ENCODE data around the gene NEK10. TPM values are rescaled to one million over a fixed set of nuclear protein-coding genes. Genes with fewer than 3 reads are reported as not detected.

The NEK10 gene
- total and polyA plus RNA-seq, 4 donors = 3.5 to 60.3 (median 12.8) TPM

- Histone ChIP-seq H3K36me3 (ENCODE audit: control insufficient read depth in 4 of 4, insufficient read depth in 4 of 4, low read length in 4 of 4) (no peaks in the 10 kb centered on the region), H3K4me3 (no peak overlapping the region), H3K9me3 (ENCODE audit: control insufficient read depth in 4 of 4, insufficient read depth in 3 of 4, low read length in 3 of 4) (no peaks in the 10 kb centered on the region), H3K9ac (ENCODE audit: insufficient read depth in 1 of 2, low read length in 2 of 2) (no peak overlapping the region), H3K27me3 (ENCODE audit: control insufficient read depth in 3 of 3, insufficient read depth in 3 of 3, low read length in 2 of 3) (no peaks in the 10 kb centered on the region), H3K4me1 (ENCODE audit: control insufficient read depth in 5 of 5, insufficient read depth in 5 of 5, low read length in 5 of 5) (peaks cover 0 to 9% (median 0%) of the 10 kb centered on the region in 5 donors), H3K27ac (ENCODE audit: low read depth in 1 of 2, low read length in 1 of 2) (no peak overlapping the region)
- WGBS, 2 donors = 93 to 94% methylated on average over 3 of the region's 3 CpGs
- DNase-seq (no peak), ATAC-seq (ENCODE audit: insufficient read depth, low FRiP score) (no peak)
- no peak for TF ChIP-seq CTCF (IDR thresholded peaks at IDR 0.05; ENCODE audit: control extremely low read depth, extremely low read depth)
Observed at GRCh38 chr3:27344192-27344591, 25.0 kb downstream of the NEK10 start.

- no peak for ATAC-seq (ENCODE audit: insufficient read depth, low FRiP score)
- Histone ChIP-seq H3K36me3 (ENCODE audit: control insufficient read depth in 4 of 4, insufficient read depth in 4 of 4, low read length in 4 of 4) (no peaks in the 10 kb centered on the region), H3K9me3 (ENCODE audit: control insufficient read depth in 4 of 4, insufficient read depth in 3 of 4, low read length in 3 of 4) (no peaks in the 10 kb centered on the region), H3K4me1 (ENCODE audit: control insufficient read depth in 5 of 5, insufficient read depth in 5 of 5, low read length in 5 of 5) (peaks cover 0 to 9% (median 0%) of the 10 kb centered on the region in 5 donors), H3K27me3 (ENCODE audit: control insufficient read depth in 3 of 3, insufficient read depth in 3 of 3, low read length in 2 of 3) (no peaks in the 10 kb centered on the region), H3K9ac (ENCODE audit: insufficient read depth in 1 of 2, low read length in 2 of 2) (no peak overlapping the region), H3K4me3 (no peak overlapping the region), H3K27ac (ENCODE audit: low read depth in 1 of 2, low read length in 1 of 2) (no peak overlapping the region)
- no peak for TF ChIP-seq CTCF (IDR thresholded peaks at IDR 0.05; ENCODE audit: control extremely low read depth, extremely low read depth)
- WGBS, 2 donors = 95 to 97% methylated on average over 1 of the region's 1 CpG
- no peak for DNase-seq
Observed at GRCh38 chr3:27342267-27342666, 26.9 kb downstream of the NEK10 start.

- no peak overlapping the region for H3K27ac ChIP-seq (ENCODE audit: low read depth in 1 of 2, low read length in 1 of 2)
- H3K9ac ChIP-seq (ENCODE audit: insufficient read depth in 1 of 2, low read length in 2 of 2) = no peak overlapping the region
- 29 to 57% methylated on average over 1 of the region's 1 CpG for WGBS, 2 donors
- H3K9me3 ChIP-seq (ENCODE audit: control insufficient read depth in 4 of 4, insufficient read depth in 3 of 4, low read length in 3 of 4) = no peaks in the 10 kb centered on the region
- DNase-seq = no peak
- peaks cover 0 to 9% (median 0%) of the 10 kb centered on the region in 5 donors for H3K4me1 ChIP-seq (ENCODE audit: control insufficient read depth in 5 of 5, insufficient read depth in 5 of 5, low read length in 5 of 5)
- H3K4me3 ChIP-seq = no peak overlapping the region
- no peak for ATAC-seq (ENCODE audit: insufficient read depth, low FRiP score)
- no peaks in the 10 kb centered on the region for H3K36me3 ChIP-seq (ENCODE audit: control insufficient read depth in 4 of 4, insufficient read depth in 4 of 4, low read length in 4 of 4)
- TF ChIP-seq CTCF (IDR thresholded peaks at IDR 0.05; ENCODE audit: control extremely low read depth, extremely low read depth) = no peak
- no peaks in the 10 kb centered on the region for H3K27me3 ChIP-seq (ENCODE audit: control insufficient read depth in 3 of 3, insufficient read depth in 3 of 3, low read length in 2 of 3)
Observed at GRCh38 chr3:27340534-27340933, 28.6 kb downstream of the NEK10 start.

GRCh38 chr3:27335571-27335970, 33.6 kb downstream of the NEK10 start:
- Histone ChIP-seq H3K27ac (ENCODE audit: low read depth in 1 of 2, low read length in 1 of 2) (no peak overlapping the region), H3K9ac (ENCODE audit: insufficient read depth in 1 of 2, low read length in 2 of 2) (no peak overlapping the region), H3K27me3 (ENCODE audit: control insufficient read depth in 3 of 3, insufficient read depth in 3 of 3, low read length in 2 of 3) (no peaks in the 10 kb centered on the region), H3K4me1 (ENCODE audit: control insufficient read depth in 5 of 5, insufficient read depth in 5 of 5, low read length in 5 of 5) (no peaks in the 10 kb centered on the region), H3K36me3 (ENCODE audit: control insufficient read depth in 4 of 4, insufficient read depth in 4 of 4, low read length in 4 of 4) (no peaks in the 10 kb centered on the region), H3K9me3 (ENCODE audit: control insufficient read depth in 4 of 4, insufficient read depth in 3 of 4, low read length in 3 of 4) (peaks cover 0 to 3% (median 0%) of the 10 kb centered on the region in 4 donors), H3K4me3 (no peak overlapping the region)
- no peak for DNase-seq
- ATAC-seq (ENCODE audit: insufficient read depth, low FRiP score) = no peak
- TF ChIP-seq CTCF (IDR thresholded peaks at IDR 0.05; ENCODE audit: control extremely low read depth, extremely low read depth) = no peak
- WGBS, 2 donors = 71 to 75% methylated on average over 1 of the region's 1 CpG

Data from lung (tissue), 12 donors.